Kidney (tissue), 14 donors: ENCODE results near the gene RNF144B. TPM values are rescaled to one million over a fixed set of nuclear protein-coding genes. Genes with fewer than 3 reads are reported as not detected.
A peak's percentile ranks its signal among the peaks of the same experiment; 100 is the strongest.

ENCODE experiments used
- DNase-seq, 5 donors: peaks; one replicate each; pipeline ENCODE4 v3.0.0-alpha.2; 2013 to 2020
- FAIRE-seq: peaks from 2 replicates; lab custom pipeline; 2012; peaks lifted over from hg19 to GRCh38; lab: Jason Lieb, UNC
- H3K27ac ChIP-seq, 2 donors: one replicate each; pipeline ENCODE4 v1.7.0; 2013; ENCODE audit warnings: low read depth in 2 of 2, low read length in 2 of 2, inconsistent platforms in 1 of 2
- H3K27me3 ChIP-seq: one replicate; pipeline ENCODE4 v1.7.1; 2013; ENCODE audit warnings: low read length, inconsistent platforms; ENCODE audit not compliant: control insufficient read depth, insufficient read depth
- H3K36me3 ChIP-seq, 3 donors: one replicate each; pipeline versions ENCODE4 v1.7.0 to v1.7.1; 2013; ENCODE audit warnings: low read length in 3 of 3, control low read depth in 1 of 3, inconsistent platforms in 1 of 3; ENCODE audit not compliant: insufficient read depth in 3 of 3, control insufficient read depth in 2 of 3
- H3K4me1 ChIP-seq, 3 donors: one replicate each; pipeline versions ENCODE4 v1.7.0 to v1.7.1; 2013; ENCODE audit warnings: low read length in 3 of 3, inconsistent platforms in 1 of 3, low read depth in 1 of 3; ENCODE audit not compliant: control insufficient read depth in 2 of 3, insufficient read depth in 2 of 3
- H3K4me3 ChIP-seq, 3 donors: one replicate each; pipeline versions ENCODE4 v1.7.0 to v1.8.1; 2013; ENCODE audit warnings: low read length in 3 of 3, control low read depth in 1 of 3, inconsistent platforms in 1 of 3
- H3K9ac ChIP-seq, 3 donors: one replicate each; pipeline versions ENCODE4 v1.7.0 to v1.7.1; 2013; ENCODE audit warnings: low read length in 3 of 3, control low read depth in 1 of 3, inconsistent platforms in 1 of 3
- H3K9me3 ChIP-seq, 3 donors: one replicate each; pipeline versions ENCODE4 v1.7.0 to v1.7.1; 2013; ENCODE audit warnings: low read length in 3 of 3, control low read depth in 1 of 3, inconsistent platforms in 1 of 3; ENCODE audit not compliant: control insufficient read depth in 2 of 3, insufficient read depth in 1 of 3
- intact Hi-C: fragments of 100-400 bp; cut with DNase I; formaldehyde crosslinking; loops from one replicate; pipeline ENCODE4 v1.11.1; 2022
- polyA plus RNA-seq: library from polyadenylated mRNA; stranded (reverse); fragments of 350-450 nt; fragmentation: Illumina TruSeq; extraction: RNeasy Lipid Tissue Mini Kit (QIAGEN cat#74804); gene quantifications from one replicate; pipeline ENCODE4 v1.2.3, GENCODE V29; 2014; ENCODE audit warnings: low read depth, low replicate concordance; ENCODE audit not compliant: insufficient read depth
- total RNA-seq: library from RNA; stranded (reverse); fragmentation: NEBNext Ultra II Directional; extraction: Animal tissue kit (Norgen Biotek cat#: 25700); gene quantifications from one replicate; pipeline ENCODE4 v1.2.1, GENCODE V29; 2021
- TF ChIP-seq, protein P1 (sequence below): IDR thresholded peaks from 3 replicates; pipeline ENCODE4 v1.5.1; 2012; ENCODE audit warnings: mild to moderate bottlenecking, moderate library complexity, borderline replicate concordance; ENCODE audit not compliant: insufficient read depth; ENCODE audit errors: extremely low read depth
- donor health status: control.
- donor health status: control.
- donor health status: control.
- donor health status: control.
- donor health status: control.
- donor health status: DM: yes; HTN: yes; CAD: no.
- donor health status: Normal renal cell carcinoma (clear cell type).

Gene RNF144B
- total and polyA plus RNA-seq, 2 donors from 2014 or later, result 9.4 to 153 TPM

DNA sequence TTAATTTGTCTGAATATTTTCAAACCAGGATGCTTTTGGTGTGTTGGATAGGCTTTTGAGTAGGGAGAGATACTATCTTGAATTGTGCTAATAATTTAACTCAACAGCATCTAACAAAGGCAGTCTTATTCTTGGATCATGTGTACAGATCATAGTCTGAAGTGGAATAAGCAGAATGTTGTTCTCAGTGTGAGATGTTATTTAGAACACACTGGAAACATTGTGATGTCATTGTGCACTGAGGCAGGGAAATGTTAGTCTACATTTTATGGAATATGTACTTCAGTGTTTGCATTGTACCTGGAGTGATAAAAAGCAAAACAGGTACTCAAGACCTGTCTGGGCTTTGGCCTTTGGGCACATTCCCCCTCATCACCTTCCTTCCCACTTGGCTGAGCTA lies 35.0 kb downstream of the RNF144B start:
- no peaks in the 10 kb centered on the region for H3K36me3 ChIP-seq
- intact Hi-C loops, result no loop called here
- H3K27ac ChIP-seq, result no peak overlapping the region
- peaks cover 0 to 9% (median 0%) of the 10 kb centered on the region in 3 donors for H3K4me1 ChIP-seq
- DNase-seq, result no peak
- no peak overlapping the region for H3K4me3 ChIP-seq
- TF ChIP-seq, protein P1, sequence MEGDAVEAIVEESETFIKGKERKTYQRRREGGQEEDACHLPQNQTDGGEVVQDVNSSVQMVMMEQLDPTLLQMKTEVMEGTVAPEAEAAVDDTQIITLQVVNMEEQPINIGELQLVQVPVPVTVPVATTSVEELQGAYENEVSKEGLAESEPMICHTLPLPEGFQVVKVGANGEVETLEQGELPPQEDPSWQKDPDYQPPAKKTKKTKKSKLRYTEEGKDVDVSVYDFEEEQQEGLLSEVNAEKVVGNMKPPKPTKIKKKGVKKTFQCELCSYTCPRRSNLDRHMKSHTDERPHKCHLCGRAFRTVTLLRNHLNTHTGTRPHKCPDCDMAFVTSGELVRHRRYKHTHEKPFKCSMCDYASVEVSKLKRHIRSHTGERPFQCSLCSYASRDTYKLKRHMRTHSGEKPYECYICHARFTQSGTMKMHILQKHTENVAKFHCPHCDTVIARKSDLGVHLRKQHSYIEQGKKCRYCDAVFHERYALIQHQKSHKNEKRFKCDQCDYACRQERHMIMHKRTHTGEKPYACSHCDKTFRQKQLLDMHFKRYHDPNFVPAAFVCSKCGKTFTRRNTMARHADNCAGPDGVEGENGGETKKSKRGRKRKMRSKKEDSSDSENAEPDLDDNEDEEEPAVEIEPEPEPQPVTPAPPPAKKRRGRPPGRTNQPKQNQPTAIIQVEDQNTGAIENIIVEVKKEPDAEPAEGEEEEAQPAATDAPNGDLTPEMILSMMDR, result no peak
- no peak overlapping the region for H3K9ac ChIP-seq
- no peaks in the 10 kb centered on the region for H3K27me3 ChIP-seq
- no peak for FAIRE-seq
- H3K9me3 ChIP-seq, result no peaks in the 10 kb centered on the region

DNA sequence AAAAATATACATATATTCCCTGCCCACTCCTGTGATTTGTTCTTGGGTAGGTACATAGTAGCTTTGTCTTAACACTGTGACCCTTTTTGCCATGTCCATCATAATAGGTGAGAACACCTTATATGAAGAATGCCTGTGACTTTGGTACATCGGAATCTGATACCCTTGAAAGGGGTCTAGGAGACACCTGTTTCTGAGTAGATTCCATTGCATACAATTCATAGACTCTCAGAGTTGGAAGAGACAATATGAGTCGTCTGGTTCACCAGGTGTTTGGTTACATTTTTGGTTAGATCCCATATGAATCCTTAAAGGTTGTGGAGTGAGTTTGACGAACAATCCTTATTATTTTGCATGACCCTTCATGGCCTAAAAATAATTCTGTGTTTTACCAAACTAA lies 36.3 kb downstream of the RNF144B start:
- intact Hi-C loops, result no loop called here
- Histone ChIP-seq H3K36me3 (no peaks in the 10 kb centered on the region), H3K27ac (no peak overlapping the region), H3K4me1 (peaks cover 0 to 9% (median 0%) of the 10 kb centered on the region in 3 donors), H3K4me3 (no peak overlapping the region), H3K27me3 (no peaks in the 10 kb centered on the region), H3K9ac (no peak overlapping the region), H3K9me3 (no peaks in the 10 kb centered on the region)
- FAIRE-seq (no peak), DNase-seq (no peak)
- TF ChIP-seq, protein P1, result no peak

DNA sequence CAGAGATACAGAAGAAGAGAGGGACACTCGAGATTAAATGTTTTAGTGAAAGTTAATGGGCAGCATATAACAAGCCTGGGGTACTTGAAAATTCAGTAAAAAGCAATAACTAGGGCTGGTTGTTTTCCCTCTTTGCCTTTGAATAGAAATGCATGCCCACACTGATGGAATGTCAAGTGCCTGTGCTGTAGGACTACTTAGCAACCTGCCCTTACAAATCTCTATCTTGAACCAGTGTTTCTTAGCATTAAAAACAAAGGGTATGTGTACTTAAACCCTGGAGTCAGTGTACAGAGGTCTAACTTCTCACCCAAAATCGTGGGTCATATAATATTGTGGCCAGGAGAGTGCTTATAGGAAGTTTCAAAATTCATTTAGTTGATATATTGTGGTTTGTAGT lies 37.1 kb downstream of the RNF144B start:
- no peak for FAIRE-seq
- no peaks in the 10 kb centered on the region for H3K36me3 ChIP-seq
- intact Hi-C loops, result no loop called here

More for the DNA sequence above, 37.1 kb downstream of the RNF144B start:
- TF ChIP-seq, protein P1, result no peak
- H3K9ac ChIP-seq, result no peak overlapping the region
- H3K4me1 ChIP-seq, result peaks cover 0 to 9% (median 0%) of the 10 kb centered on the region in 3 donors
- no peak overlapping the region for H3K27ac ChIP-seq
- DNase-seq, result peak in 2 of 5 donors; percentile 34 to 43
- no peak overlapping the region for H3K4me3 ChIP-seq
- no peaks in the 10 kb centered on the region for H3K27me3 ChIP-seq
- no peaks in the 10 kb centered on the region for H3K9me3 ChIP-seq
